ENCODE data around the gene MAB21L3.

Gene MAB21L3

DNA sequence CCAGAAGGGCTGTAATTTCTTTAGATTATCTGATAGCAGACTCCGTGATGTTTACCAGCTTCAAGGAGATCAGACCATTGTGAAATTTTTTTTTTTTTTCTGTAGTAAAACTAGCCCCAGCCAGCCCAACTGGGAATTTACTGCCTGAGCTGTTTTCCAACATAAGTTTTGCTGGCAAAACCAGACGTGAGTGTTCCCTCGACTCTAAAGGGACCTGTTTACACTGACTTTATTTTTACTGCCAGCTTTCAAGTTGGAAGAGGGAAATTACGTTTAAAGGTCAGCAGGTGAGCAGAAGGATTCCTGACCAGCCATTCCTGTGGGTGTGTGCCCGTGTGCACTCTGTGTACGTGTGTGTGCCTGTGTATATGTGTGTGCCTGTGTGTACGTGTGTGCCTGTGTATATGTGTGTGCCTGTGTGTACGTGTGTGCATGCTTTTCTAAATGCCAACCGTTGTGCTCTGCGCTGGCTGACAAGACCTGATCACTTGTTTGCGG is 374 bp downstream of the MAB21L3 start:
- DNase-seq (ENCODE audit: low spot score) = no peak

DNA sequence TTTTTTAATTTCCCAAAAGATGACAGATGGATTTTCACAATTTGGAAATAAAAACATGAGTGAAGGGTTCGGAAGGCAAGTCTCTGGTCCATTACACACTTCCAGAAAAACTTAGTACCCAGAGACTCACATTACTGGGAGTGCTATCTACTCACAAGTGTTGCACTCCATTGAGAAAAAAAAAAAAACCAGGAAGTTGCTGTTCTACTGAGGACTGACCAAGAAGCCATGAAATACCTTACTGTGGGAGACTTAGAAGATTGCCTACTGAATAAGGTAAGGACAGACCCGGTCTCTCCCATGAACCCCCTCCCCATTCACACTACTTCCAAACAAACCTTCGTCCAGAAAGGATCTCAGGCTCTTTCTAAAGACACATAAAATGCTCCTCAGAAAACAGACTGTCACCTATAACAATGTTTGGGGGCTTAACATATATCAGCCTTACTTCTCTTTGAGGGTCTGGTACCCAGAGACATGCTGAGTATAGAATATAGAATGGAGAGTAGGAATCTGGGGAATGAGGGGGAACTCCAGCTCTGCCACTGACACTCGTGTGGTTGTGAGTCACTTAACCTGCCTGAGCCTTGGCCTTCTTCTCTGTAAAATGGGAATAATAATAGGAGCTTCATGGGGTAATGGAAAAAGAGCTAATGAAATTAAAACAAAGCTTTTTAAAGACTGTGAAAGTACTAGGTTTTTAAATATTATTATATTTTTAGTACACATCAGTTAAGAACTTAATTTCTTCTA is 1.4 kb downstream of the MAB21L3 start:
- DNase-seq (ENCODE audit: low spot score) = no peak

DNA sequence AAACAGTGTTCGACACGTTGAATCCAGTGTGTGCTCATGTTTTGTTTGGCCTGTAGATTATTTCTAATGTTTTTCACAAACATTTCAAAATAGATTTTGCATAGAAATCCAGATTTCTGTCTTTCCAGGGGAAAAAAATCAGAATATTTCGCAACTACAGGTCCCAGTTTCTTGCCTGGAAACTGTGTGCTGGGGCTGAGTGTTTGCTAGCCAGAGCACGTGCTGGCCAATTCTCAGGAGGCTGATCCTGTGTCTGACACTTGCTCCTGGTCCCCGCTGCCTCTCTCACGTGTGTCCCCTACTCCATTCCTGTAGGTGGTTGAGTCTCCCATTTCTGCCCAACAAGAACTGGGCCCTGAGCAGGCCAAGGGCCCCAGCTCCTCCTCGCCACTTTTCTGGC is 2.4 kb downstream of the MAB21L3 start:
- DNase-seq (ENCODE audit: low spot score) = no peak

DNA sequence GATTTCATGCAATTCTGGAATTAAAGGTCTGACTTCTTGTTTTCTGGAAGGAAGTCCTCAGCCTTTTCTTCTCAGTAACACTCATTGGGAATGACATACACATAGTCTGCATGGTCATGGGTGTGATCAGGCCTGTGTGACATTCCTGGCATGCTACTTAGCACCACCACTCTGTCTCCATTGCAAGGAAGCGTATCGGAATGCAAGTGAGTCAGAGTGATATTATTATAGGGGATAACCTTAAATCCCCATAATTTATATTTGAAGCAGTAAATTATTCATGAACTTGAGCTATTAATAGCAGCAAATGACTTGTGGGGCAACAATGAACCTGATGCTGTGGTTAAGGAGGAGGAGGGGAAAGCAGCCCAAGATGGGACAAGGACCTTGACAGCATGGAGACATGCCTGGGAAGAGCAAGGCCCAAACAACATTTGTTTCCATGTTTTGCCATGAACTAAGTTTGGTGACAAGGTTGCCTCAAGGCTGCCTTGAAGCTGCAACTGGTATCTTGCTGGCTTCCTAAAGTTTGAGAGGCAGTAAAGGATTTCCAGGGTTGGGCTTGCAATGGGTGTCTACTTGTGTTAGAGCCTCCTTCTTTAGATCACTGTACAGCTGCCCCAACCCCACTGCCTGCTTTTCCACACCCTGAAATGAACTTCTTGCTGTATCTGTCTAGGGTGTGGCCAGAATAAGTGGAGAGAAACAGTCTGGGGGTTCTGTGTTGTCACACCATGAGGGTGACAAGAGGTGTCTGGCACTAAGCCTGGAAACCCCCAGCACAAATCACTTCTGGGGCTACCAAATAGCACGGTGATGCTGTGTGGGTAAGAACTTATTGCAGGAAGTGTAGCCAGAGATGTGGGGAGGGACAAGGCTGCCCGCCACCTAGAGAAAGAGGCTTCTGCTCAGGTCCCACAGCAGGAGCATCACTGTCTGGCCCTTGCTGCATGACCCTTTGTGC is 4.6 kb downstream of the MAB21L3 start:
- DNase-seq (ENCODE audit: low spot score) = no peak

DNA sequence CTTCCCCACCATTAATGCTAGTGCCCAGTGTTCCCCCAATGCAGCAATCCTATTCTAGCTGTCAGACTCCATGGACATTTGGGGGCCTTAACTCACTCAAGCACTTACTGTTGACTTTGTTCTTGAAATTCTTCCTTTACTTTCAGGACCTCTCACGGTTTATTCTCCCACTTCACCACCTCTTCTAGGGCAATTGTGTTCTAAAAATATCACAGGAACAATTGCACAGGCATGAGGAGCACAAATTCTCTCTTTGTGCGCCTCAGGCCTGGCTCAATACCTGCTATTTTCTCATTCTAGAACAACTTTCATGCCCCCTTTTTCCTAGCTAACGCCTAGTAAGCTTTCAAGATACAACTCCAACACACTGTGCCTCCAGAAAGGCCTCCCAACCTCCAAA is 7.3 kb downstream of the MAB21L3 start:
- no peak for DNase-seq (ENCODE audit: low spot score)

DNA sequence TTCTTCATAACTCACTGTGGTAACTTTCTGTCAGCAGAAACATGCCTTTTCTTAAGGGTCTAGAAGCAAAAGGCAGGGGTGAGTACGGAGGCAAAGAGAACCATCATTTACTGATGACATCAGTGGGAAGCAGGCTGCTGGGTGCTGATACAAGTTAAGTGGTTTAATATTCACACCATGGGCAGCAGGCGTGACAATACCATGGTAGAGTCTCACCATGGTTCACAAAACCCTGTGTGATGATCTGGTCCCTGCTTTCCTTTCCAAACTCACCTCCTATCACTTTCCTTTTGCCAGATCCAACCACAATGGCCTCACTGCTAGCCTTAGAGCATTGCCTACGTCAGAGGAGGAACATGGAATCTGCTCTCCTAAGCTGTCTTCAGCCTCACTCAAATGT is 8.7 kb downstream of the MAB21L3 start:
- no peak for DNase-seq (ENCODE audit: low spot score)

DNA sequence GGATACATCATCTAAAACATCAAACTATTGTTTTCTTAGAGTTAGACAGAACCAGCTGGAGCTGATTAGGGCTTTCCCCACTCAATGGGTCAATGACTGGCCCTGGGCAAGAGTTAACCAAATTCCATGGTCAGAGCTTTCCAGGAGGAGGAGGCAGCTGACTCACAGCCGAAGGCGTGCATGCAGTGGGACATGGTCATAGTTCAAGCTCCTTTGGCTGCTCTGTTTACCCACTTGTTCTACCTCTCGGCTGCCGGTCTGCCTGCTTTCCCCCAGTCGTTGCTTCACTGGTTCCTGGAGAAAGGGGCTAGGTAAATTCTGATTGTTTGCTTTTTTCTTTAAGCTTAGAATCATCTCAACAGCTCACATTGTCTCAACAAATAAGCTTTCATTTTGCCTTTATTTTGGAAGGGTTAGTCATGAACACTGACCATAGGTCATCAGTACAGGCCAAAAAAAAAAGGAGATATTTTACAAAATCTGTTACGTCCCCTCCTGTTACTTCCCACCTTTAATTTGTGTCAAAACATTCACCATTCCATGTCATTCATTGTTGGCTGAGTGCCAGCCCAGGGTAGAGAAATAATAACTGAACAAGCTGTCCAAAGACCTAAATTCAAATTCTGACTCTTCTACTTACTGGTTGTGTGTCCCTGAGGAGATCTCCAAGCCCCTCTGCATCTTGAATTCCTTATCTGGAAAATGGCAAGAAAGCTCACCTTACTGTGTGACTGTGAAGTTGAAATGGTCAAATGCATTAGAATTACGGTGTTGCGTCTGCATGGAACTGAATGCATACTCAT is 12.0 kb downstream of the MAB21L3 start:
- DNase-seq (ENCODE audit: low spot score) = peak; percentile 40

DNA sequence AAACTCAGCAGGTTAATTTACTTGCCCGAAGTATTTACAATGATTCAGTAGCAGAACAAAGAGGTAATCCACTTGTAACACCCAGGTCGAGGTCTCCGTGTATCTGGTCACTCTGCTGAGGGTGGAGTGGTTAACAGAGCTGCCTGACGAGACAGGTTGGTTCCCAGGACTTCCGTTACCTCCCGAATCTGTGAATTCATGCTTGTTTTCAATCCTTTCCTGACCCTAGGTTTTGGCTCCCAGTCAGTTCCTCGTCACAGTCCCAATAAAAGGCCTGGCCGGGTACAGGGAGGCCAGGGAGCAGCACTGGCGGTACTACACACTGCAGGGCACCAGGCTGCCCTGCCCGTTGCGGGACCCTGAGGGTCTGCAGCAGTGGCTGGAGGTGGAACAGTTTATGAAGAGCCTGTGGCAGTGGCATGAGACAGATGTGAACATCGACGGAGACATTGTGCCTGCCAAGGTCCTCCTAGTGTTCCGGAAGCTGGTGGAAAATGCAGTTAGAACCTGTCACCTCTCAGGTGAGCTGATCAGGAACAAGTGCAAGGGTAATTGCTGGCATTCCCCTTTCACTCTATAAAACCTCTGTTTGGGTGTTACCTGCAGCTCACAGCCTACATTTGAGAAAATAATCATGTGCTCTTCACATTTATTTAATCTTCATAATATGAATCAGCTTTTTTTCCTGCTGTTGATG is 12.8 kb downstream of the MAB21L3 start:
- DNase-seq (ENCODE audit: low spot score) = no peak

DNA sequence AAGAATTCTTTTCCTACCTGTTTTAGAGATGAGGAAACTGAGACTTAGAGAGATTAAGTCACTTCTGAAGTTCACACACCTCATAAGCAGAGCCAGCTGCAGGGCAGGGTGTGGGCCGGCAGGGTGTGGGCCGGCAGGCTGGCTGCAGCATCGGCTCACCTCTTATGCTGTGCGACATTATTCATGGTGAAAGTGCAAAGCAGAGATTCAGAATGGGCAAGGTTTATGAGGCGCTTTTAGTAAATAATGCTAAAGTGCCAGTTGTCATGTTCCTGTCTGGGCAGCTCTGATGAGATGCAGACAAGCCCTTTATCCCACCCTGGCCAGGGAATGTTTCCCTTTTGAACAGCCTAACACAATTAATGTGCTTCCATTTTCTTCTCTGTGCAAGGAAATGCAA is 14.6 kb downstream of the MAB21L3 start:
- no peak for DNase-seq (ENCODE audit: low spot score)

DNA sequence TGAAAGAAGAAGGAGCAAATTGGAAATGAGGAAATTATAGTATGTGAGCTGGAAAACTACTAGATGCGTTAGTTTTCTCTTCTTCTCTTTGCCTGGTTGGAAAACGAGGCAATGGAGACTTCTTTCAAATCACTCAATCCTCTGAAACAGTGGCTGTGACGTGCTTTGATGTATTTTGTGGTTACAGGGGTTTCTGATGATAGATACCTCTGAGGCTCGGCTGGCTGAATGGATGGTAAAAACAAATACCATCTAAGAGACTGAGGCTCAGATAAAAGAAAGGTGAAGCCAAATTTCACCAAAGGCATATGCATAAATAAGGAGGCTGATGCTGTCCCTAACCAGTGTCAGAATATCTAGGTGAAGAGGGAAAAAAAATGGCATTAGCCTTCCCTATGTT is 15.1 kb downstream of the MAB21L3 start:
- no peak for DNase-seq (ENCODE audit: low spot score)

DNA sequence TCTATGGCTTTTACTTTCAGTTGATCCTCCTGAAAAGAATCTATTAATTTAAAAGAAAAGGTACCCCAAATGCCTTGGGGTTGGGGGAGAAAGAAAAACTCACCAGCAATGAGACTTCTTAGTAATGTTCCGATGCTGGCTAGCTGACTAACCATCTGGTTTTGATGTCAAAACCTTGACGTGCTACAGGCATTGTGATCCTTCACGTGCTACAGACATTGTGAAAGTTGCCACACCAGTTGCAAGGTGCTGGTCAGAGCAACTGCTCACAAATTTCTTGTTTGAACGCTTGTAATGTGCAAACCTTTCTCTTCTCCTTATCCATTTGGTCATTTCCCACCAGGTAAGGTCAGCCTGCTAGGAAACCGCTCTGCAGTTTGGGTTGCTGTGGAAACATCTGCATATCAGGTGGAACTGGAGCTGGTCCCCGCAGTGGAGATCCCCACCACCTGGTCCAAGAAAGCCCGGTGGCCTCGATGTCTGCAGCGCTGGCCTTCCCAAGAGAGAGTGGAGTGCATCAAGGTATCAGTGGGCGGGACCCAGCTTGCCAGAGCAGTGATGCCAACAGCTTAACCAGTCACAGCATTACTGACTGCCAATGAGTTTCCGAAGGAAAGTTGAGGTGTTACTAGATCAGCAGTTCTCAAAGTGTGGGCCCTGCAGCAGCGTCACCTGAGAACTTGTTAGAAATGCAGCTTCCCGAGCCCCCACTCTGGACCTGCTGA is 16.1 kb downstream of the MAB21L3 start:
- no peak for DNase-seq (ENCODE audit: low spot score)

DNA sequence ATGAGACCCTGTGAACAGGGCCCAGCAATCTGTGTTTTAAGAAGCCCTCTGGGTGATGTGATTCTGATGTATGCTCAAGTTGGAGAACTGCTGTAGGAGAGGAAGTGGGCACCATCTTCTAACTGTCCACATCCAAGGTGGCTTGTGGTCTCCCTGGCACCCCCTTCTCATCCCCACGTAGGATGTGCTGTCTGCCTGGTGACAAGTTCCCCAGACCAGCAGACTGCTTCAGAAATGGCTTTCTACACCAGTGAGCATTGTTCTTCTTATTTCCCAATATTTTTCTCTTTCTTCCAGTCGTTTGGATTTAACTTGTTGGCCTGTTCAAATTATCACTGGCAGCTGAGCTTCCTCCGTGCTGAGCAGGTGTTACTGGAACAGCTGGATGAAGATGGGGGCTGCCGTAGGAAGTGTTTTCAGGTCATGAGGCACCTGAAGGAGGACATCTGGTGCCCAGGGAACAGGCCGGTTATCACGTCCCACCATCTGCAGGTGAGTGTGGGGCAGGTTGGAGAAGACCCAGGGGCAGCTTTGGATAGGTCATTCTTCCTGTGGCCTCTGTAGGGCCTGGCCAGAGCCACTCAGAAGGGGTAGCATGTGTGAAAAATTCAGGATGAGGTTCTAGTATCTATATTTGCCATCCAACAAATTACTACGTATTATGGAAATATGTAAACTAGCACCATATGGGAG is 16.8 kb downstream of the MAB21L3 start:
- no peak for DNase-seq (ENCODE audit: low spot score)

DNA sequence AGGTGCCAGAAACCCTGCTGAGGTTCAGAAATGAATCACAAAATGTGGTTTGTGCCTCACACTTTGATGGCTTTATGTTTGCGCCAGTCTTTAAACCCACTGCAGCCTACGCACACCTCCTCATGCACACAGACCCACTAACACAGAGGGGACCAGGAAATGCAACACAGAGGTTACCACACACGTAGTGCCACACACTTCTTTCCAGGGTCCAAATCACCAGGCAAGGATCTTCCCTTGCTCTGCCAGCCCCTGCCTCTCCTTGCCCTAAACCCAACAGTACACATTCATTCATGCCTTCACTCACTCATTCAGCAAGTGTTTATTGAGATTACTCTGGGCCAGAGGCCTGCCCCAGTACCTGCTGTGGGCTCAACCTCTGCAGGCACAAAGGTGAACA is 17.5 kb downstream of the MAB21L3 start:
- DNase-seq (ENCODE audit: low spot score) = no peak

DNA sequence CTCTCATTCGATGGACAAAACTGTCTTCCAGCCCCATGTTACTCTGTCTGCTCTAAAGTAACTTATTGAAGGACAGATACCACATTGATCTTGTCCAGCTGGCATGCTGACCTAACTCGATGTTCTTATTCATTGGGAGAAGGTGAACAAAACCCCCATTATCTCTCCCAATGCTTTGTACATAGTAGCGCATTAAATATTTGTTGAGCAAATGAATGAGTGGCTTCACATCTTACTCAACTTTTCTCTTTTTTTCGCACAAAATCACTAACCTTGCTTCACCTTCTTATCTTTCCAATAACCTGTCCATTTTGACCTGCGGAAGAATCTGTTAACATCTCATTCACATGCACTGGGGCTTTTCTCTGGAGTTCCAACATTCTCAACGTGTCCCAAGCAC is 18.3 kb downstream of the MAB21L3 start:
- no peak for DNase-seq (ENCODE audit: low spot score)

DNA sequence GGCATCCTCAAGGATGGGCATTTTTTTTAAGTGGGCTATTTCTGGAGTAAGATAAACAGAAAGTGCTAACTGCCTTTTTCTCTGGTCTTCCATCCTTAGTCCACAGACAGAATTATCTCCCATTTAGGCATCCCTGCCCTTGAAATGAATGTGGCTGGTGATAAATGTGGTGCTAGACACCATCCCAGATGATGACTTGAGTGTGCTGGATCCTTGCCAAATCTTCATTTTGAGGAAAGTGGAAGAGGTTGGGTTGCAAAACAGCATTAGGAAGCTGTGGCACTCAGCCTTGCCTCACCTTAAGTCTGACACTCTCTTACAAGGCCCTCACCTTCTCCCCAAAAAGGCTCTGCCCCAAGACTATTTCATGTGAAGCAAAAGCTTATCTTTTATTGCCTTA is 19.2 kb downstream of the MAB21L3 start:
- DNase-seq (ENCODE audit: low spot score) = no peak

DNA sequence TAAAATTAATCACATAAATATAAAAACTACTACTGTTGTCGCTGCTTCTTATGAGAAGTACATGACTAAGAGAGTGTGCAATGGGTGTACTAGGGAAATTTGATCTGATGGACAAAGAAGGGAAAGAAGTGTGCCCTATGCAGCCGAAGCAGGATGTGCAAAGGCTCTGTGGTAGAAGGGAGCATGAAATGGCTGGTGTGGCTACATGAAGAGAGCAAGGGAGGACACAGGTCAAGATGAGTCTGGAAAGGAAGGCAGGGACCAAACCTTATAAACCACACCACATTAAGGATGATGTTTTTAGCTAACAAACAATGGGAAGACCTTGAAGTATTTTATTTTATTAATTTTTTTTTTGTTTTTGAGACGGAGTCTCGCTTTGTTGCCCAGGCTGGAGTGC is 20.0 kb downstream of the MAB21L3 start:
- no peak for DNase-seq (ENCODE audit: low spot score)

DNA sequence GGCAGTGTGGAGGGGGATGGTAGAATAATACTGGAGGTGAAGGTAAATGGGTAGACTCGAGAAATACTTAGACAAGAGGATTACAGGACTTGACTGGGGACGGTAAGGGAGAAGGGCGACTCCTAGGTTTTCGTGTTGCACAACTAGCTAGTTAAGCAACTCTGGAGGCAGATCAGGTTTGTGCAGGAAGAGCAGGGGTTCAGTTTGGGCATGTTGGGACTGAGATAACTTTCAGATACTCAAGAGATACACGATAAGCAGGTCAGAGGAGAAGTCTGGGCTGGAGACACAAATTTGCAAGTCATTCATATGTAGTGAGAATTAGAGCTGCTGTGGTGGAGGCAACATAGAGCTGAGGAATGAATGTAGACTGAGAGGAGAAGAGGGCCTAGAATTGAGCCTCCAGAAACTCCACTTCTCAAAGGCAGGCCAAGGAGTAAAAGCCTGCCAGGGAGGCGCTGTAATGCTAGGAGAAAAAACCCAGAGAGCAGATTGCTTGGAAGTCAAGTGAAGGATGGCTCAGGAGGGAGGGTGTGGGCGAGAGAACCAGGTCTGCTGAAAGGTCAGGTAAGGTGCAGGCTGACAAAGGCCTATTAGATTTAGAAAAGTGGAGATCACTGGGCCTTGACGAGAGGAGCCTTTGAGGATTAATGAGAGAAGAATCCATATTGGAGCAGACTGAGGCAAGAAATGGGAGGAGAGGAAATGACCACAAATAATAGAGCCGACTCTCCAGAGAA is 20.8 kb downstream of the MAB21L3 start:
- DNase-seq (ENCODE audit: low spot score) = no peak

DNA sequence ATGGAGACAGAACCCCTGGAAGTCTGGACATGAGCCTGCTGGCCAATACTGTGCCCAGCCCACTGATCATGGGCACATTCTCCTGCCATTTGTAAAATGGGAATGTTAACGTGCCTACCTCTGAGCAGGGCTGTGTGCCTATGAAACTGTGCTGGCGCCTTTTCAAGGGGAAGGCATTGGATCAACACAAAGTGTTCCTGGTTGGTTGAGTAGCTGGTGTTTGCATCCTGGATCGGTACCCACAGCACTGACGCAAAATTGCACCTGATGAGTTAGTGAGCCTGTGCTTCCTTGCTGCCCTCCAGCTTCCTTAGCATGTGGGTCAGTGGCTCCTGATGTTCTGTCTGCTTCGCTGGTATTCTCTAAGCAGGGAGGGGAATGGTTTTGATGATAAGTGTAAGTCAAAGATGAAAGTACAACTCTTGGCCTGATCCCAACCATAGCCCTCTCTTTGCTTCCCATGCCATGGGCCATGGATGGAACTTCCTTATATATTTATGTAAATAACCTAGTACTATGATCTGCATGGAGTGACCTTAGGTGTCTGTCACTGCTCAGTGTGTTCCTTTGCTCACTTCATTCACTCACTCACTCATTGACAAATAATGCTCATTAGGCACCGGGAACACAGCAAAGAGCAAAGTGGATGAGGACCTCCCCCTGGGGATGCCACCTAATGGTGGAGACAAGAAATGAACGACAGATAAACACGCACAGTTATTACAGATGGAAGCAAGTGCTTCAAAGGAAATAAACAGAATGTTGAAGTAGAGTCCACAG is 22.7 kb downstream of the MAB21L3 start:
- DNase-seq (ENCODE audit: low spot score) = no peak

DNA sequence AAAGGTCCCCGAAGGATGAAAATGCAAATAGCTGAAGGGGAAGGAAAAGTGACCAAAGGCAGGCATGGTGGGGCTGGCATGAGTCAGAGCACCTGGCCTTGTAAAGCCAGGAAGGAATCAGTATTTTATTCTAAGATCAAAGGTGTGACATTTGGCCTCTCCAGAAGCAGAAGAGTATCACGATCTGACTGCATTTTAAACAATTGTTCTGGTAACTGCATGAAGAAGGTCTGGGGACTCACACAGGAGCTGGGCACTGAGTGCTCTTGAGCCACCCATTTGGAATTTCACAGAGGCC is 23.2 kb downstream of the MAB21L3 start:
- no peak for DNase-seq (ENCODE audit: low spot score)

Data from HuH-7.5 (cell line).